ENCODE results near the gene ADAMTSL5.
"Not testable (repeated sequence)": the region's sequence is repeated elsewhere in the genome, so short reads cannot be mapped to it uniquely, and the experiment has no call there.

ADAMTSL5 gene

DNA sequence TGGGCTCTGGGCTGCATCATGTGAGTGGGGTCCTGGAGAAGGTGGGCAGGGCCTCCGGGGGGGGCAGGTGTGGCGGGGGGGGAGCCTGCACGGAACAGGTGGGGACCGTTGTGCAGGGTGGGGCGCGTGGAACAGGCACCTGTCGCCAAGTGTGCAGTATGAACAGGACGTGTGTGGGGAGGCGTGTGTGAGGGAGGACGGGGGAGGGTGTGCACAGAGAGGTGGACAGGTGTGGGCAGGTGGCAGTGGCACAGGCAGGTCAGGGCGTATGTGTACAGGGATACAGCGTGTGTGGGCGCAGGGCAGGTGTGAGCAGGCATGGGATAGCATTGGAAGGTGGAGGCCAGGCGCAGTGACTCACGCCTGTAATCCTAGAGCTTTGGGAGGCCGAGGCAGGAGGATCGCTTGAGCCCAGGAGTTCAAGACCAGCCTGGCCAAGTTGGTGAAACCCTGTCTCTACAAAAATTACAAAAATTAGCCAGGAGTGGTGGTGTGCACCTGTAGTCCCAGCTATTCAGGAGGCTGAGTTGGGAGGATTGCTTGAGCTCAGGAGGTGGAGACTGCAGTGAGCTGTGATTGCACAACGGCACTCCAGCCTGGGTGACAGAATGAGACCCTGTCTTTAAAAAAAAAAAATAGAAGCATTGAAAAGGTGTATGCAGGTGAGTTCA is 14.3 kb upstream of the ADAMTSL5 start:
- Histone ChIP-seq H3K27ac (ENCODE audit: low read length) (no peak overlapping the region), H3K27me3 (ENCODE audit: insufficient read depth, low read length) (peaks cover 41% of the 10 kb centered on the region), H3K4me3 (ENCODE audit: low read length) (no peak overlapping the region), H3K36me3 (ENCODE audit: insufficient read depth, low read depth, low read length) (no peaks in the 10 kb centered on the region), H3K9ac (ENCODE audit: low read depth, low read length) (no peak overlapping the region), H3K9me3 (ENCODE audit: insufficient read depth, low read depth, low read length) (no peaks in the 10 kb centered on the region), H3K4me1 (ENCODE audit: insufficient read depth, low read length) (no peaks in the 10 kb centered on the region)

DNA sequence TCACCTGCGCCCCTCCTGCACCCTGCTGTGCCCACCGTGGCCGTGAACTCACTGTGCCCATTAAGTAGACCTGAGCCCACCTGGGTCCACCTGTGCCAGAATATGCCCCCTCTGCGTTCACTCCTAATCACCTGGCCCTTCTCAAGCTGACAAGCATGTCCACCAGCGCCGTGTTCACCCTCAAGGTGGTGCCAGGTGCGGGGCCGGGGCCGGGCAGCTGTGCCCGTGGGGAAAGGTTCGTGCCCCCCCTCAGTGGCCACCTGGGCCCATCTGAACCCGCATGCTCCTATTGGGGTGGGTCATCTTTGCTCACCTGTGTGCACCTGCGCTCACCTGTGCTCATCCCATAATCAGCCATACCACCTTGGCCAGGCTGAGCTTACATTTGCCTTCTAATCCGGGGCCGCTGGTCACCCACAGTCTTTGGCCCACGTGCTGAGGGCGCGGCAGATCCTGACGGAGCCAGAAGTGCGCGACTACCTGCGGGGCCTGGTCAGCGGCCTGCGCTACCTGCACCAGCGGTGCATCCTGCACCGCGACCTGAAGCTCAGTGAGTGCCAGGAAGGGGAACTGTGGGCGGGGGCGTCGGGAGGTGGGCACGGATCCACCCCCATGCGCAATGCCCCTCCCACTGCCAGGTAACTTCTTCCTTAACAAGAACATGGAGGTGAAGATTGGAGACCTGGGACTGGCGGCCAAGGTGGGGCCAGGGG is 13.4 kb upstream of the ADAMTSL5 start:
- H3K9ac ChIP-seq (ENCODE audit: low read depth, low read length): no peak overlapping the region
- H3K27ac ChIP-seq (ENCODE audit: low read length): no peak overlapping the region
- no peaks in the 10 kb centered on the region for H3K36me3 ChIP-seq (ENCODE audit: insufficient read depth, low read depth, low read length)
- H3K27me3 ChIP-seq (ENCODE audit: insufficient read depth, low read length): peaks cover 50% of the 10 kb centered on the region
- no peaks in the 10 kb centered on the region for H3K9me3 ChIP-seq (ENCODE audit: insufficient read depth, low read depth, low read length)
- H3K4me3 ChIP-seq (ENCODE audit: low read length): no peak overlapping the region
- no peaks in the 10 kb centered on the region for H3K4me1 ChIP-seq (ENCODE audit: insufficient read depth, low read length)

DNA sequence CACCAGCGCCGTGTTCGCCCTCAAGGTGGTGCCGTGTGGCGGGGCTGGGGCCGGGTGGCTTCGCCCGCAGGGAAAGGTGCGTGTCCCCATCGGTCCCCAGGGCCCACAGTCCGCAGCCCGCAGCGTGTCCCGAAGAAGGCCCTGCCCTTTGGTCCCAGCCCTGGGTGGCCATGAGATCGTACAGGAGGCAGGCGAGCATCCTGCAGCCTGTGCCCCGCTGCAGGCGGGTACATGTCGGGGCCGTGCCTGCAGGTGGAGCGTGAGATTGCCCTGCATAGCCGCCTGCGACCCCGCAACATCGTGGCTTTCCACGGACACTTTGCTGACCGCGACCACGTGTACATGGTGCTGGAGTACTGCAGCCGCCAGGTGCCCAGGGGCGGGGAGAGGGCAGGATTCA is 12.5 kb upstream of the ADAMTSL5 start:
- Histone ChIP-seq H3K36me3 (ENCODE audit: insufficient read depth, low read depth, low read length) (no peaks in the 10 kb centered on the region), H3K4me3 (ENCODE audit: low read length) (no peak overlapping the region), H3K27ac (ENCODE audit: low read length) (no peak overlapping the region), H3K9me3 (ENCODE audit: insufficient read depth, low read depth, low read length) (no peaks in the 10 kb centered on the region), H3K4me1 (ENCODE audit: insufficient read depth, low read length) (no peaks in the 10 kb centered on the region), H3K9ac (ENCODE audit: low read depth, low read length) (no peak overlapping the region), H3K27me3 (ENCODE audit: insufficient read depth, low read length) (peaks cover 50% of the 10 kb centered on the region)

DNA sequence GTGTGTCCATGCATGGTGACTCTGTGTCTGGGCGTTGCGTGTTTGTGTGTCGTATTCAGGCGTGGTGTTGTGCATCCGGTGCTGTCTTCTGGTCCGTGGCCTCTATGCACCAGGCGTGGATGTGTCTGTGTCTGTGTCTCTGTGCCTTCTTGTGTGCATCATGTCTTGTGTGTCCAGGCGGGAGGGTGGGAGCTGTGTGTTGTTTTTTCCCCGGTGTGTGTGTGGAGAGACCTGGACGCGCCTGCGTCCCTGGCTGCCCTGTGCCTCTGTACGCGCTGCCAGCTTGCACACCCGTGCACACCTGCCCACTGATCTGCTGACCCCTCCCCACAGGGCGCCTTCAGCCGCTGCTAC is 12.1 kb upstream of the ADAMTSL5 start:
- Histone ChIP-seq H3K4me3 (ENCODE audit: low read length) (no peak overlapping the region), H3K9ac (ENCODE audit: low read depth, low read length) (no peak overlapping the region), H3K27me3 (ENCODE audit: insufficient read depth, low read length) (peaks cover 53% of the 10 kb centered on the region), H3K36me3 (ENCODE audit: insufficient read depth, low read depth, low read length) (no peaks in the 10 kb centered on the region), H3K9me3 (ENCODE audit: insufficient read depth, low read depth, low read length) (no peaks in the 10 kb centered on the region), H3K4me1 (ENCODE audit: insufficient read depth, low read length) (no peaks in the 10 kb centered on the region), H3K27ac (ENCODE audit: low read length) (no peak overlapping the region)

DNA sequence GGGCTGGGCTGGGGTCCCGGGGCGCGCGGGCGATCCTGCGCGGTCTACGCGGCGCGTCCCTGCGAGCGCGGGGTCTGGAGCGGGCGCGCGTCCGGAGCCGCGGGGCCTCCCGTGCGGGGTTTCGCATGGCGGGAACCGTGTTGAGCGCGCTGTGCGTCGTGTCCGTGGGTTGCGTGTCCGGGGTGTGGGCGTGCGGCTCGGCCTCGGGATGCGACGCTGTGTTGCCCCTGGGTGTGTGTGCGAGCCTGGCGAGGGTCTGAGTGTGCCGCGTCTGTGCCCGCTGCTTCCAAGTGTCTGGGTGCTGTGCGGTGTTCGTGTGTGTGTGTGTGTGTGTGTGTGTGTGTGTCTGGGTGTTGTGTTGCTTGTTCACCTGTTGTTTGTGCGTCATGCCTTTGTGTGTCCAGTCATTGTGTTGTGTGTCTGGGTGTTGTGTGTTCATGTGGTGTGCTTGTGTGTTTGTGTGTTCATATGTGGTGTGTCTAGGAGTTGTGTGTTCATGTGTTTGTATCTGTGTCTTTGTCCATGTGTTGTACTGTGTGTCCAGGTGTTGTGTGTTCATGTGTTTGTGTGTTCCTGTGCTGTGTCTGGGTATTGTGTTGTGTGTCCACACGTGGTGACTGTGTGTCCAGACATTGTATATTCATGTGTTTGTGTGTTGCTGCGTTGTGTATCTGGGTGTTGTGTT is 11.6 kb upstream of the ADAMTSL5 start:
- no peaks in the 10 kb centered on the region for H3K9me3 ChIP-seq (ENCODE audit: insufficient read depth, low read depth, low read length)
- H3K9ac ChIP-seq (ENCODE audit: low read depth, low read length): no peak overlapping the region
- H3K27me3 ChIP-seq (ENCODE audit: insufficient read depth, low read length): peaks cover 55% of the 10 kb centered on the region
- no peak overlapping the region for H3K27ac ChIP-seq (ENCODE audit: low read length)
- no peaks in the 10 kb centered on the region for H3K36me3 ChIP-seq (ENCODE audit: insufficient read depth, low read depth, low read length)
- peak overlapping the region; percentile 14; the same call in 1 of the 2 replicates for H3K4me3 ChIP-seq (ENCODE audit: low read length)
- no peaks in the 10 kb centered on the region for H3K4me1 ChIP-seq (ENCODE audit: insufficient read depth, low read length)

DNA sequence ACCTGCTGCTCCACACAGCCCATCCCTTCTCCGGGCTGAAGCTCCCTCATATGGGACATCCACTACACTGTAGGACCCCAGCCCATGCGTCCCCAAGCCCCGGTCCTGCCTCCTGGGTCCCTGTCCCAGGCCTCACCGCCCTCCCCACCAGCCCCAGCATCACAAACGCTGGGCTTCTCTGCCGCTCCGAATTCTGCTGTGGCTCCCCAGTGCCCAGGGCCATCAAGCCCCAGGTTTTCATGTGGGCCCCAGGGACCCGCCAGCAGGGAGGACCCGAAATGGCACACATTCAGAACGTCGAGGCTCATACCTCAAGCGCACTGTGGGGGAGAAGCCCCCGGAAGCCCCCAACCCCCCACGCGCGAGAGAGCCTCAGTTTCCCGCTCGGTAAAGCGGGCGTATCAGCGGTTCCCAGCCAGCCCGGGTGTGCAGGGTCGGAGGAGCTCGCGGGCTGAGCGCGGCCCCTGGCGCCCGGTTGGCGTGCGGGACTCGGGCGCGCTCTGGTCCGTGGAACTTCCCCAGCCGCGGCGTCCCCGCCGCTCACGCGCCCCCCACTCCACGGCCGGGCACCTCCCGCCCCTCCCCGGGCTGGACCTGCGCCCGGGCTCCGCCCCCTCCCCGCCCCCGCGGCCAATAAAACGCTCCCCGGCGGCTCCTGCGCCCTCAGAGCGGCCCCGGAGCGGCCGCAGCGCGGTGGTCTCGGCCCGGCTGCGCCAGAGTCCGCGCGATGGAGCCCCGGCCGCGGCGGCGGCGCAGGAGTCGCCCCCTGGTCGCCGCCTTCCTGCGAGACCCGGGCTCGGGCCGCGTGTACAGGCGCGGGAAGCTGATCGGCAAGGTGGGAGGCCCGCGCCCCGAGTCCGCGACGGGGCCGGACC is 10.8 kb upstream of the ADAMTSL5 start, which contains the start of gene PLK5:
PLK5 (plus strand) TSS at position 666 of the 875 bp plus-strand sequence. CDS start 2,920 bp downstream, outside the sequence.
- Histone ChIP-seq H3K27me3 (ENCODE audit: insufficient read depth, low read length) (peaks cover 55% of the 10 kb centered on the region), H3K4me1 (ENCODE audit: insufficient read depth, low read length) (no peaks in the 10 kb centered on the region), H3K4me3 (ENCODE audit: low read length) (peak within 1 kb of the TSS; percentile 14; the same call in 1 of the 2 replicates), H3K27ac (ENCODE audit: low read length) (no peak within 1 kb of the TSS), H3K36me3 (ENCODE audit: insufficient read depth, low read depth, low read length) (no peaks in the 10 kb centered on the region), H3K9me3 (ENCODE audit: insufficient read depth, low read depth, low read length) (no peaks in the 10 kb centered on the region), H3K9ac (ENCODE audit: low read depth, low read length) (no peak within 1 kb of the TSS)

DNA sequence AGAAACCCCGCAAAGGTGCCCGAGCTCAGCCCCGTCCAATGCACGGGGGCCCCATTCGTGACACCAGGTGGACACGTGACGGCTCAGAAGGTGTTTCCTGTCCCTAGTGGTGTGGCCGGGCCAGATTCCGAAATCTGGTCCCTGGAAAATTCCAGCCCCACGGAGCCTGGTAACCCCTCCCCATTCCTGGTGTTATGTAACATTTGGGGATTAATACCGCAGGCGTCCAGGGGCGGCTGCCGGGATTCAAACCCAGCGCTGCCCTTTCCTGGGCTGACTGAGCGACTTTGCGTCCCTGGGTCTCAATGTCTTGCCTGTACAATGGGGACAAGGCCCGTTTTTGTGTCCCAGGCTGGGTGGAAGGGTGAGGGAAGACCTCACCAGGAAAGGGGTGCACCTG is 10.0 kb upstream of the ADAMTSL5 start:
- Histone ChIP-seq H3K27ac (ENCODE audit: low read length) (no peak overlapping the region), H3K9me3 (ENCODE audit: insufficient read depth, low read depth, low read length) (no peaks in the 10 kb centered on the region), H3K27me3 (ENCODE audit: insufficient read depth, low read length) (peaks cover 55% of the 10 kb centered on the region), H3K4me3 (ENCODE audit: low read length) (no peak overlapping the region), H3K36me3 (ENCODE audit: insufficient read depth, low read depth, low read length) (no peaks in the 10 kb centered on the region), H3K9ac (ENCODE audit: low read depth, low read length) (no peak overlapping the region), H3K4me1 (ENCODE audit: insufficient read depth, low read length) (no peaks in the 10 kb centered on the region)

DNA sequence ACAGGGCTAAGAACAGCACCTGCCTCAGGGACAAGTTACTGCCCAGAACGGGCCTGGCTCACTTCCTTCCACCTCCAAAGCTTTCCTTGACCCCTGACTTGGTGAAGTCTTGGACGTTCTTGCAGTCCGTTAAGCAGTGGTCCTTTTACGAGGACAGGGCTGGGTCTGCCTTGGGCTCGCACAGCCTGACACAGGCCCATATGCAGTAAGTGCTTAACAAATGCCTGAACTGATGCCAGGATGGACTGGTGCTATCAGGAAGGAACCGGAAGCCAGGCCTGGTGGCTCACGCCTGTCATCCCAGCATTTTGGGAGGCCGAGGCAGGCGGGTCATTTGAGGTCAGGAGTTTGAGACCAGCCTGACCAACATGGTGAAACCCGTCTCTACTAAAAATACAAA is 9.2 kb upstream of the ADAMTSL5 start:
- H3K9ac ChIP-seq (ENCODE audit: low read depth, low read length): no peak overlapping the region
- H3K27ac ChIP-seq (ENCODE audit: low read length): no peak overlapping the region
- no peaks in the 10 kb centered on the region for H3K4me1 ChIP-seq (ENCODE audit: insufficient read depth, low read length)
- peaks cover 55% of the 10 kb centered on the region for H3K27me3 ChIP-seq (ENCODE audit: insufficient read depth, low read length)
- H3K9me3 ChIP-seq (ENCODE audit: insufficient read depth, low read depth, low read length): no peaks in the 10 kb centered on the region
- H3K4me3 ChIP-seq (ENCODE audit: low read length): no peak overlapping the region
- no peaks in the 10 kb centered on the region for H3K36me3 ChIP-seq (ENCODE audit: insufficient read depth, low read depth, low read length)

DNA sequence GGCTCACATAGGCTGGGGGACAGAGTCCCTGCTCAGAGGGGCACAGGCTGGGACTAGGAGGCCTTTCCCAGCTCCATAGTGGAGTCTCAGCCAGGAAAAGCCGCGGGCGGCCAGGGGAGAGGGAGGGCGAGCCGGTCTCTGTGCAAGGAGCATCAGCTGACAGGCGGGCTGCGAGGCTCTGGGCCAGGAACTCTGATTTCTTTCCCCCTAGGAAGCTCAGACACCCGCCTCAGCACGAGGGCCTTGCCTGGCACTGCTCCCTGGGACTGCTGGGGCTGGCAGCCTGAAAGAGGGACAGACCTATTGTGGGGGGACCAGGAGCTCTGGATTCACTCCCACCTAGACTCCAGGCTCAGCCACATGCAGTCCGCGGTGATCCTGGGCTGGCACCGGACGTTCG is 8.8 kb upstream of the ADAMTSL5 start:
- H3K9ac ChIP-seq (ENCODE audit: low read depth, low read length): no peak overlapping the region
- H3K27ac ChIP-seq (ENCODE audit: low read length): no peak overlapping the region
- no peaks in the 10 kb centered on the region for H3K36me3 ChIP-seq (ENCODE audit: insufficient read depth, low read depth, low read length)
- no peak overlapping the region for H3K4me3 ChIP-seq (ENCODE audit: low read length)
- no peaks in the 10 kb centered on the region for H3K9me3 ChIP-seq (ENCODE audit: insufficient read depth, low read depth, low read length)
- H3K4me1 ChIP-seq (ENCODE audit: insufficient read depth, low read length): no peaks in the 10 kb centered on the region
- H3K27me3 ChIP-seq (ENCODE audit: insufficient read depth, low read length): peaks cover 55% of the 10 kb centered on the region

DNA sequence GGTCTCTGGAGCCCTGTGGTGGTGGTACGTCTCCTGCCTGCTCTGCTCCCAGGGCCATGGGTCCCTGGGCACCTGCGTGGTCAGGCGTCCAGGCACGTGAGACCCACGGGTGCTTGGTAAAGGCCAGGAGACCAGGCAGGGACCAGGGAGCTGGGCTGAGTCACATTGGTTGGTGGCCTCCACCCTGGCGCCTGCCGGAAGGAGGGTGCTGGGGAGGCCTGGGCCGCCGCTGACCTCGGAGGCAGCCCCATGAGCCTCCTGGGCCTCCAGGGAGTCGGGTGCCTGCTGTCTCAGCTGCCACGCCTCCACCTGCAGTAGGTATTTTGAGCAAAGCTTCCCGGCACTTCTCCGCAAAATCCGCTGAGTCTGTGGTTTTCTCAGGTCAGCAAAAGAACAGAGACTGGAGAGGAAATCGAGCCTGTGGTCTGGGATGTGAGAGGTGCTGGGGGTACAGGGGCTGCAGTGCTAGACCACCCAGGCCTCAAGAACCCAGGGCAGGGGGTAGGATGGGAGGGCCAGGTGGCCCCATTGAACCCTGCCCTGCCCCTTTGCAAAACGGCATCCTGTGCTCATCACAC is 7.5 kb upstream of the ADAMTSL5 start:
- Histone ChIP-seq H3K27me3 (ENCODE audit: insufficient read depth, low read length) (peaks cover 45% of the 10 kb centered on the region), H3K27ac (ENCODE audit: low read length) (no peak overlapping the region), H3K4me3 (ENCODE audit: low read length) (no peak overlapping the region), H3K9me3 (ENCODE audit: insufficient read depth, low read depth, low read length) (no peaks in the 10 kb centered on the region), H3K9ac (ENCODE audit: low read depth, low read length) (no peak overlapping the region), H3K36me3 (ENCODE audit: insufficient read depth, low read depth, low read length) (no peaks in the 10 kb centered on the region), H3K4me1 (ENCODE audit: insufficient read depth, low read length) (no peaks in the 10 kb centered on the region)

DNA sequence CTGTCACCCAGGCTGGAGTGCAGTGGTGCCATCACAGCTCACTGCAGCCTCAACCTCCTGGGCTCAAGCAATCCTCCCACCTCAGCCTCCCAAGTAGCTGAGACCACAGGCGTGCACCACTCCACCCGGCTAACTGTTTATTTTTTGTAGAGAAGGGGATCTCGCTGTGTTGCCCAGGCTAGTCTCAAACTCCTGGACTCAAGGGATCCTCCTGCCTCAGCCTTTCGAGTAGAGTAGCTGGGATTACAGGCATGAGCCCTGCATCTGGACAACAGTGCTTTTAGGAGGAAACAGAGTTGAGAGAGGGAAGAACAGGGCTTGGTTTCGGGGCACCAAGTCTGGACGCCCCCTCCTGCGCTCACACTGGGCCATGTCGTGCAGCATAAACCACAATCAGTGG is 7.0 kb upstream of the ADAMTSL5 start:
- not testable (repeated sequence) for H3K9ac ChIP-seq (ENCODE audit: low read depth, low read length); H3K4me1 ChIP-seq (ENCODE audit: insufficient read depth, low read length); H3K27ac ChIP-seq (ENCODE audit: low read length); H3K4me3 ChIP-seq (ENCODE audit: low read length); H3K9me3 ChIP-seq (ENCODE audit: insufficient read depth, low read depth, low read length); H3K36me3 ChIP-seq (ENCODE audit: insufficient read depth, low read depth, low read length)
- H3K27me3 ChIP-seq (ENCODE audit: insufficient read depth, low read length): peaks cover 44% of the 10 kb centered on the region
